Measurements from ENCODE around the gene DIS3L2.
"Not testable (repeated sequence)": the region's sequence is repeated elsewhere in the genome, so short reads cannot be mapped to it uniquely, and the experiment has no call there.

The DIS3L2 gene

DNA sequence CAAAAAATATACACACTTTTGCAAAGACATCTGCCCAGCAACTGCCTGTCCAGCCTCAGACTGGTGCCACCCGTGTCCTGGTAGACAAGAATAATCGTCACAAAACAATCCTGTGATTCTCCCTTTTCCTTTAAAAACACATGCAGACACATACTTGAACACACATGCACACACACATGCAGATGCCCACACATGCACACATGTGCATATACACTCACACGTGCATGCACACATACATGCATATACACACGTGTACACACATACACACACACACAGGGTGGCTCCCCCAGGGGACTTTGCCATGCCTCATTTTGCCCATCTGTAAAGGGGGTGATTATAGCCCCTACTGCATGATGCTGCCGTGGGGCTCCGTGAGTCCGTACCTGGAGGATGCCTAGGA lies 392.1 kb downstream of the DIS3L2 start:
- no peak for DNase-seq

DNA sequence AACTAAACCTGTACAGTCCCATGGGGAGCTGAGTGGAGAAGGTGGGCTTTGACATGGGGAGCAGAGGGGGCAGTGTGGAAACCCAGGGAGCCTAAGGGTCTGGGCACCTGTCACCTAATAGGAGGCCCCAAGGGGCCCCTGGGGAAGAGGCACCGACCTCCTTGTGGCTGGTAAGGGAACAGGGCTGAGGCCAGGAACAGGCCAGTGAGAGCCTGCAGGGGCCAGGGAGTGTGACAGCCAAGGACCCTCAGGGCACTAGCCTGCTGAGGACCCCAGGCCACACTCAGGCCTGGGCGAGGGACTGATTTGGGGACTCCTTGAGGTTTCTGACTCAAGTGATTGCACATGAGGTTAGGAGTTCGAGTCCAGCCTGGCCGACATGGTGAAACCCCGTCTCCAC lies 392.6 kb downstream of the DIS3L2 start:
- DNase-seq: no peak

DNA sequence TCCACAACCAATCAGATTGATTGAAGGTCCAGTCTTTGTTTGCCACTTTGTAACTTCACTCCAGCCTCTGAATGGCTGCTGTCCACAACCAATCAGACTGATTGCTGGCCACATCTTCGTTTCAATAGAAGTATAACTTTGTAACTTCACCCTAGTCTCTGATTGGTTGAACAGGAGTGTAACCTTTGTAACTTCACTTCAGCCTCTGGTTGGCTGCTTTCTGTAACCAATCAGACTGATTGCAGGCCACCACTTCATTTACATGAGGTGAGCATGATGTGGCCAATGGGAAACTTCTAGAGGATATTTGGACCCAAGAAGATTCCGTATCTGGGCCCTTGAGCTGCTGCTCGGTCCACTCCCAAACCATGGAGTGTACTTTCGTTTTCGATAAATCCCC lies 400.1 kb downstream of the DIS3L2 start:
- DNase-seq: no peak

DNA sequence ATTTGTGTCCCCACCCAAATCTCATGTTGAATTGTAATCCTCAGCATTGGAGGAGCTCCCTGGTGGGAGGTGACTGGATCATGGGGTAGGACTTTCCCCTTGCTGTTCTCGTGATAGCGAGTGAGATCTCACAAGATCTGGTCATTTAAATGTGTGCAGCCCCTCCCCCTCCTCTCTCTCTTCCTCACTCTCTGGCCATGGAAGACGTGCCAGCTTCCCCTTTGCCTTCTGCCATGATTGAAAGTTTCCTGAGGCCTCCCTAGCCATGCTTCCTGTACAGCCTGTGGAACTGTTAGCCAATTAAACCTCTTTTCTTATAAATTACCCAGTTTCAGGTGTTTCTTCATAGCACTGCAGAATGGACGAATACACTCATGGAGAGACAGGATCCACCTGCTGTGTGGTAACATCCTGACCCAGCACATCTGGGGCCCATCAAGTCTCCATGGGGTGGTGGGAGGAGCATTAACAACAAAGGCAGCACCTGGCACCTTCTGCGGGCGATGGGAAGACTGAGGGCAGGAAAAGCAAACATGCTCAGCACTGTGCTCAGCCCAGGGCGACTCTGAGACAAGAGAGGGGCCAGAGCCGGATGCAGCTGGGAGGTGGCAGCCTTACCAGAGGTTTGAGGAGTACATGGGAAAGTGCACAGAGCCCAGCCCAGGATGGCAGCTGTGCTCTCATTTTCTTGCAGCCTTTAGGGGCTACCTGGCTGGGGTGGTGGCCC lies 400.8 kb downstream of the DIS3L2 start:
- DNase-seq: no peak

DNA sequence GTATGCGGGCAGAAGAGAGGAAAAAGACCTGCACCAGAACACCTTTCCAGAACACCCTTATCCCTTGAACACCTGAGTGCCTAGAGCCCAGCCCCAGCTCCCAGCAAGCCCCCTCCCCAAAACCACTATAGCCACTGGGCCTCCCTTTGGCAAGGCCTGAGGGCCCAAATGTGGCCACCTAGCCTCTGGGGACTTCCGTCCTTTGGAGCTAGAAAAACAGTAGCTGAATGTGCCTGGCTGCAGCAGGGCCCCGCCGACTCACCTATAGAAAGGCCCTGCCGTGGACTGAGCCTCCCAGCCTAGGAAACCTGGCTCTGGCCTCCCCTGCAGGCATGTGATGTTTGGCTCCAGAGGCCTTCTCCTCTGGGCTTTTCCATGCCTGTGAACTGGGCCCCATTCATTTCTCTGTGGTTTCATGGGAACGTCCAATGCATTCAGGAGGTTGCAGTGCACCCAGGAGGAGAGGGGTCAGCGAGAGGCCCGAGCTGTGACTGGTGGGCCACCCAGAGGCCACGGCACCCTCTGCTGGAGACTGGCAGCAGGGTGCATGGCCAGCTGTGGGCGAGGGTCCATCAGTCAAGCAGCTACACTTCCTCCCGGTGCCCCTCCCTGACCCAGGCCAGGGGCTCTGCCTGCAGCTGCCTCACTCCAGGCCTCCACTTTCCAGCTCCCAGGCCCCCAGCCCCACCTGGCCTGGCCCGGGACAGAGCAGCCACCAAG lies 401.7 kb downstream of the DIS3L2 start:
- not testable (repeated sequence) for DNase-seq

DNA sequence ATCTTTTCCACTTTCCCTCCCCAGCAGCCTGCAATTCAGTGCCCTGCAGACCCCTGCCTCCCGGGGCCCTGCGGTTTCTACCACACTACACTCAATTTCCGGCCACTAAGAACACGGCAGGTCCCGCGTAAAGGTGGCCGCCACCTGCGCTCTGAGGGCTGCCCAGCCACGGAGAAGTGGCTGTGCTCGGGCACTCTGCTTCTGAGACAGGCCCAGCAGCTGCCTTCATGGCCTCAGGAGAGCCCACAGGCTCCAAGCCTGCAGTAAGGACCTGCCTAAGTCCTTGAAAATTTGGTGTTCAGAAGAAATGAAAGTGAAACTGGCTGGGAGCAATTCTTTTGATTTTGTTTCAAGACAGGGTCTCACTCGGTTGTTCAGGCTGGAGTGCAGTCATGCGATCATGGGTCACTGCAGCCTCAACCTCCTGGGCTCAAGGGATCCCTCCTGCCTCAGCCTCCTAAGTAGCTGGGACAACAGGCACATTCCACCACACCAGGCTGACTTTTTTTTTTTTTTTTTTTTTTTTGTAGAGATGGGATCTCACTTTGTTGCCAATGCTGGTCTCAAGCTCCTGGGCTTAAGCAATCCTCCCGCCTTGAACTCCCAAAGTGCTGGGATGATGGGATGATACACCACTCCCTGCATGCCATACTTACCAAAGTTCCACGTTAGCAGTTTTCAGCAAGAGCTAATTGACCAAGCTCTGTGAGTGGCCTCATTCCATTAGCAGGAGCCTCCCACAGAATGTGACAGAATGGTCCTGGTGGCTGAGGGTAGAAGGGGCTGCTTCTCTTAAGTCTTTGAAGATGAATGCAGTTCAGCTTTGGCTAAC lies 402.5 kb downstream of the DIS3L2 start:
- peak; percentile 20 for DNase-seq

DNA sequence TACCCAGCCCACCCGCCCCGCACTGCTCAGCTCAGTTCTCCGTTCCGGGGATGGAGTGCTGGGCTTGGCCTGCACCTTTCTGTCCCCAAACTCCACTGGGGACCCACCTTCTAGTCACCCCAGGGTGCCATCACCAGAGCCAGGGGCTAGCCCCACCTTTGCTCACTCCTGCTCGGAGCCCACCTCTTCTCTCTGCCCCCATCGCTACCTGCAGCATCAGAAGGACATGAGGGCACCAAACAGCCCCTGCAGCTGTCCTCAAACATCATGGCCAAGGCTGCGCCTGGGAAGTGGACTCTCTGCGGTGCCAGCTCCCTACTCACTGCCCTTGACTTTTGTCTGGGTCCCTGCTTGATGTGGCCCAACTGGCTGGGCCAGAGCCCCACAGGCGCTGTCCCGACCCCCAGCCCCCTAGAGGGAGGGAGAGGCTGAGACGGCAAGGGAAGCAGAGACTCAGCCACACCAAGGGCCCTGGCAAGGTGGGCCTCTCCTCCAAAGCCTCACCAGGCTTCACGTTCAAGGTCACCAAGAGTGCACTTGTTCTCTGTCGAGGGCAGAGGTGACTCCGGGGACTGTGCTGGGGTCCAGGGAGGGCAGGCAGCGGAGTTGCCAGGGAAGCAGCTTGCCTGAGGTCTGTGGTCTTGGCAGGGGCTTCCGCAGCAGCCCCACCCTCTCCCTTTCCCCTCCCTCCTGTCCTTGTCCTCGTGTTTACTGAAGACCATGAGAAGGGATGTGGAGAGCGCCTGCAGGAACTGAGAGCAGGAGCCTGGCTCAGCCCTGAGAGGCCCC lies 403.5 kb downstream of the DIS3L2 start:
- not testable (repeated sequence) for DNase-seq

DNA sequence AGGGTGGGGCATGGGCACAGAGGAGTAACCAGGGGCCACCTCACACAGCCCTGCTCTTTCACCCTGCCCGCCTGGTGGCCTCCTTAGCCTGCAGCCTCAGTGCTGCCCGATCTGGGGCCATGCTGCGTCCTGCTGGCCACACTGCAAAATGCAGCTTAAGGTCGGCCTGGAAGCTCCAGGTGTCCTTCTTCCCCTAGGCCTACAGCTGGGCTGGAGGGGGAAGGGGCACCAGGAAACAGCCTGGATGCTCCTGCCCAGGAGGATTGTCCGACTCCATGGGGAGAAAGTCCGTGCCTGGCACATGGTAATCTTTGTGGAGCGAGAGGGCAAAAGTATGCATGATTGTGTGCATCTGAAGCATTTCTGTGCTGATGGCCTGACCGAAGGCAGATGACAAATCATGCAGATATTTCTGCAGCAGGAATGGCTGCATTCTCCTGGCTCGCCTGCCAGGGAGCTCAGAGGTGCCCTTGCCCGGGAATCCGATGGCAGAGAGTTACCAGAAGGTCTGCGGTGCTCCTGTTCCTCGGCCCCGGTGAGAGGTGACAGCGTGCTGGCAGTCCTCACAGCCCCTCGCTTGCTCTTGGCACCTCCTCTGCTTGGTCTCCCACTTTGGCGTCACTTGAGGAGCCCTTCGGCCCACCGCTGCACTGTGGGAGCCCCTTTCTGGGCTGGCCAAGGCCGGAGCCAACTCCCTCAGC lies 404.3 kb downstream of the DIS3L2 start:
- DNase-seq: peak; percentile 43

DNA sequence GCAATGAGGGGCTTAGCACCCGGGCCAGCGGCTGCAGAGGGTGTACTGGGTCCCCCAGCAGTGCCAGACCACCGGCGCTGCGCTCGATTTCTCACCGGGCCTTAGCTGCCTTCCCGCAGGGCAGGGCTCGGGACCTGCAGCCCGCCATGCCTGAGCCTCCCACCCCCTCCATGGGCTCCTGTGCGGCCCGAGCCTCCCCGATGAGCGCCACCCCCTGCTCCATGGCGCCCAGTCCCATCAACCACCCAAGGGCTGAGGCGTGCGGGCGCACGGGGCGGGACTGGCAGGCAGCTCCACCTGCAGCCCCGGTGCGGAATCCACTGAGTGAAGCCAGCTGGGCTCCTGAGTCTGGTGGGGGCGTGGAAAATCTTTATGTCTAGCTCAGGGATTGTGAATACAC lies 404.9 kb downstream of the DIS3L2 start:
- not testable (repeated sequence) for DNase-seq

DNA sequence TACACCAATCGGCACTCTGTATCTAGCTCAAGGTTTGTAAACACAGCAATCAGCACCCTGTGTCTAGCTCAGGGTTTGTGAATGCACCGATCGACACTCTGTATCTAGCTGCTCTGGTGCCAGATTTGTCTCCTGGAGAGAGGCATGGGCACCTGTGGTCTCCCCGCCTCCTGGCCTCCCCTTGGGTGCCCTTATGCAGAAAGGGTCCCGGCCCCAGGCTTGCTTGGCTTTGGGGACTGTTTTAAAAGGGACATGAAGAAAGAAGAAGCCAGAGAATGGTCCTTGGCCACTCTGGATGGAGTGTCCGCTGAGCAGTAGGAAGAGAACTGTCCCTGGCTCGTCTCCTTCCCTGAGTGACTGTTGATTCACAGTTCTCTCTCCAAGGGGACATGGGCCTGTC lies 405.5 kb downstream of the DIS3L2 start:
- no peak for DNase-seq

DNA sequence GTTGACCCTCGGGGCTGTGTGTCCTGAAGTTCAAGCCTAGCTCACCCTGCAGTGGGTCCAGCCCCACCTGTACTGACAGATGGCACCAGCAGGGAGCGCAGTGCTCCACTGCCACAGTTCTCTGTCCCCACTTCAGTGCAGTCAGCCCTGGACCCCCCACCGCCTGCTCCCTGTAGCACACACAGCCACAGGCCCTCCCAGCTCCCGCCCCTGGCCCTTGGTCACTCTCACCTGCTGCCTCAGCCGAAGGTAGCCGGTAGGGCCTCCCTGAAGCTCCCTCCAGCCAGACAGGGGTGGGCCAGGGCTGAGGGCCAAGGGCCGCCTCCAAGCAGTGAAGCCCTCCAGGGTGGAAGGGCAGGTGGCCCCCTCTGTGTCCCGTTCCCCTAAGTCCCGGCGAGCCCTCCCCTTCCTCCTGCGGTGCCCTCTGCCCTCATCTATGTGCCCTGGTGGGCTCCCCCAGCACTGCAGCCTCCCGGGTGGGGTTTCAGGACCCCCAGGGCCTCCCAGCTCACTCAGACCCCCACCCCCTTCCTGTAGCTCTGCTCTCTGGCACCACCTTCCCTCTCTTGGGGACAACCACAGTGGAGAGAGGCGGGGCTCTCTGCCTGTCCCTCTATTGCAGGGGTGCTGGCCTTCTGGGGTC lies 406.2 kb downstream of the DIS3L2 start:
- DNase-seq: no peak

DNA sequence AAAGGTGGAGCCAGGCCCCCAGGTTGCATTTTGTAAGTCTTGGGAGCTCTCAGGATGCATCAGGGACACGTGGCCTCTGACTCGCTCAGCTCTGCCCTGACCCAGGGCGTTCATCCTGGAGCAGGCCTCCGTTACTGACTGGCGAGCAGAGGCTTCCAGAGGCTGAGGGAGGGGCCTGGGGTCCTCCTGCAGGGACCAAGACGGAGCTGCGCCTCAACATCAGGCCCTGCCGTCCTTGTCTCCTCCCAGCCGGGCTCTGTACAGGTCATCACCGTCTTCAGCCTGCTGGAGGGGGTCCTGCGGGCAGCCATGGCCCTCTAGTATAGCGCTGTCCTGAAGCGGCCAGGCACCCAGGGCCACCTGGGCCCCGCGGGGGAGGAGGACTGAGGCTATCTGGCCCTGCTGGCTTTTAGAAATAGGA lies 406.8 kb downstream of the DIS3L2 start:
- DNase-seq: no peak

DNA sequence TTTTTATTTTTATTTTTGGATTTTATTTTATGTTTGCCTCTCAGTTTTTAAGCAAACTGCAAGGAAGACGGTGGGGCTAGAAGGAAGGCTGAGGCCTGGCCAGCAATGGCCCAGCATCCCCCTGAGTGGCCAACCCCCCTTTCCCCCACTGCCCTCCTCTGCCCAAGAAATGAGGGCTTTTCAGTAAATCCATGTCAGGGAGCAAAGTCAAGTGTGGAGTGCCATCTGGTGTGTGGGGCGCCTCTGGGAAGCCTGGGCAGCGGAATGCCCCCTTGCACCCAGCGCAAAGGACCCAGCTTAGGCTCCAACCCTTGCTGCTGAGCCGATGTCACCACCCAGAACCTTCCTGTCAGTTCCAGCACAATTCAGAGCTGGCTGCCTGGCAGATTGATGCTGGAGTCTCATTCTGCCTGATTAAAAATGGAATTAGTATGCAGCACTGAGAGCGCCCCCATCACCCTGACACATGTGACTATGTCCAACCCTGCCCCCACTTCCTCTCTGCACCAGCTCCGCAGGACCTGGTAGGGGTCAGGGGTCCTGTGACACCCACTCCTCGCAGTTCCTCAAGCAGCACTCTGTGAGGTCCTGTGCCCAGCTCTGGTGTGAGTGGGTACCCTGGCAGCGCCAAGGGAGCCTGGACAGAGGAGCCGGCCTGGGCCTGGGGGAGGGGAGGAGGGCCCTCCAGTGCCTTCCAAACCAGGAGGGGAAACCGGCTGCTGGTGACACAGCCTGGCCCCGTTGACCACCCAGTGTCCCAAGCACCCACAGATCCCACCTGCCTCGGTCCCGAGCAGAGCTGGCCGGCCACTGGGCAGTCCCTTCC lies 407.8 kb downstream of the DIS3L2 start:
- no peak for DNase-seq

DNA sequence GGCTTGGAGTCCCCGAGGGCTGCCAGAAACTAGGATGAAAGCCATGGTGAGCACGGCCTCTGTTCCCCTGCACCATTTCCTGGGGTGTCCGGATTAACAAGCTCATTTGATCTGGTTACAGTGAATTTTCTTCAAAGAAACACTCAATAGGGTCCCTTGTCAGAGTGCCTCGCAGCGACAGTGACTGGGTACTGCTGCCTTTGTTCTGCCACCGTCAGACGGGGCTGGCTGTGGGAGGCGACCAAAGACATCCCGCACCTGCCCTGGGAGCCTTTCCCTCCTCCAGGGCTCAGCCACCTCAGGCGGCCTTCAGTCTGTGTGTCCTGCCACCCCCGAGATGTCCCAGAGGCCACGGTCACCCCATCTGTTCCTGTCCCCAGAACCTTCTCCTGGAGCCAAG lies 408.5 kb downstream of the DIS3L2 start:
- not testable (repeated sequence) for DNase-seq

DNA sequence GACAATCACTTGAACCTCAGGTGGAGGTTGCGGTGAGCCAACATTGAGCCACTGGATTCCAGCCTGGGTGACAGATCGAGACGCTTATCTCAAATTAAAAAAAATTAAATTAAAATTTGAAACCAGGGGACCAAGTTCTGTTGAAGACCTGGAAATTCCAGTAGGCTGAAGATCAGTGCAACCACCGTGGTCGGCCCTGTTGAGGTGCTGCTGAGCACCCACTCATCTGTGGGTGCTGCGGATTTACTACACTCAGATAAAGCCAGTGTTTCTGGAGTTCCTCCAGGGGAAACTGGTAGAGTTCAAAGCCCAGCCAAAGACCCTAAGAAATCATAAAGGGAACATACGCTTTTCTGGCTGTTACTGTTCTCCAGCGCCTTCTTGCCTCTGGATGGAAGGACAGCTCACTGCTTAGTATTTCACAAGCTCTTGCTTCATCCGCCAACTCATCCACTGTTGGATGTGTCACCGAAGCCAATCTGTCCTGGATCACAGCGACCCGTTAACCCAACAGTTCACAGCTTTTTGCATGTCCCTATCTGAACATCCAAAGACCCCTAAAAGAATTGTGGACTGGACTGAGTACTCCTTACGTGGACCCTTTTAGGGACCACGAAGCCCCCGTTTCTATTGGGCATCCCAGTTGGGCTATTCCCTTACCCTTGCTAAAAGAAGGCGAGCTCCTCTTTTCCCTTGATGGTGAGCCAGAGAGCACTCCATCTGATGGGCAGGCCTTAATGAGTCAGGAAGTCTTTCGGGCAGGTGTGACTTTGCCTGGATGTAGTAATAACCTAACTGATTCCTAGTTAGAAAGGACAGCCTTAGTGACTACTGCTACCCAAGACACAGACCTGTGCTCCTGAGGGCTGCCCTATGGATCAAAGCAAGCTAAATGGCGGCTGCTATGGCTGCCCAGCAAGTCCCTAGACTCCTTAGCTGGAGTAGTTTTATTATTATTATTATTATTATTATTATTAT lies 411.0 kb downstream of the DIS3L2 start:
- no peak for DNase-seq

DNA sequence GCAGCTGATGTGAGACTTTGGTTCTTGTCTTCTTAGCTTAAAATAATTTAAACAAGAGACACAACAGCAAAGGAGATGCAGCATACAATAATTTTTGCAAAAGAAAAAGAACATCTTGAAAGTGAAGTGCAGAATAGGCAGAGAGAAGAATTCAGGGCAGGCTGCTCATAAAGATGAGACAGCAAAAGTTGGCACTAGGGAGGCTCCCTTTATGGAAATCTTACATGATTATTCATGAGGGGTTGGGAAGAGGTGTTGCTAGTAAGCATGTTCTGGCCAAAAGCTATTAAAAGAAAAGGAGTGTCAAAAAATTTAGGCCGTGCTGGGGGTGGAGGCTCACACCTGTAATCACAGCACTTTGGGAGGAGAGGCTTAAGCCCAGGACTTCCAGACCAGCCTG lies 412.8 kb downstream of the DIS3L2 start:
- no peak for DNase-seq

DNA sequence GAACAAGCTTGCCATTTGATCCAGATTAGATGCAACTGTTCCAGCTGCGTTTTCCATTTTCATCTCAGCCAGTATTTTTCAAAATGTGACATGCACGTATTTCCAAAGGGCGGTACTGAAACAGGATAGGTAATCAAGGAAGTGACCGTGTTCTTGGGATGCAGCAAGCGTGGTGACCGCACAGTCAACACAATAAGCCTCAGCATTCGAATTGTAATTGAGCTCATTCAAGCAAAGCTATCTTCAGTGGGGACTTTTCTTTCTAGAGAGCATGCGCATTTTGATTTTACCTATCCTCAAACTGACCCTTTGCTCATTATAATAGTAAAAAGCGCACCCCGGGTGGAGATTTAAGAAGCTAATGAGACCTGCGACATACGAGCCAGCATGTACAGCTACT lies 413.7 kb downstream of the DIS3L2 start:
- DNase-seq: no peak

DNA sequence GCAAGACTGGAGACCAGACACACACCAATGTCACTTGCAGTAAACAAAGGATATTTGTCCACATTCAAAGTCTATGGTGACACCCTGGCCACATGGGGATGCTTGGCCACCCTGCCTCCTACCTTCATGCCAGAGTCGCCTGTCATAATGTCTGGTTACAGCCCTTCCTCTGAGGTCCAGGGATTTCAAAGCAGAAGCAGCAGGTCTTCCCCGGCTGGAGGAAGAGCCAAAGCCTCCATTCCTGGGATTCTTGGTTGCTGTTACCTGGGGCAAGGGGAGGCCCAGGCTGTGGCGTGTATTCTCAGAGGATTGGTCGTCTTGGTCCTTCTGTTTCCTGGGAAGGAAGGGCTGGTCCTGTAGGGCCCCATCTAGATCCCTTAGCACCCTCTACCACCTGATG lies 414.7 kb downstream of the DIS3L2 start:
- DNase-seq: no peak

DNA sequence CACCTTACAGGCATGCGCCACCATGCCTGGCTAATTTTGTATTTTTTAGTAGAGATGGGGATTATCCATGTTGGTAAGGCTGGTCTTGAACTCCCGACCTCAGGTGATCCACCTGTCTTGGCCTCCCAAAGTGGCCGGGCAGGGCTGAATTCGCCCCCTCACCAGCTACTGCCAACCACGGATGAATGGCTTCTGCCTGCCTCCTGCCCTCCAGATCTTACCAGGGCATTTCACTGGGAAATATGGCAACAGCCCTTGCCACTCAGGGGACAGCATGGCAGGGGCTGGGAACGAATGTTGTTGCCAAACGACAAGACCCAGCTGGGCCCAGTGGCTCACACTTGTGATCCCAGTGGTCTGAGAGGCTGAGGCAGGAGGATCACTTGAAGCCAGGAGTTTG lies 415.2 kb downstream of the DIS3L2 start:
- no peak for DNase-seq

DNA sequence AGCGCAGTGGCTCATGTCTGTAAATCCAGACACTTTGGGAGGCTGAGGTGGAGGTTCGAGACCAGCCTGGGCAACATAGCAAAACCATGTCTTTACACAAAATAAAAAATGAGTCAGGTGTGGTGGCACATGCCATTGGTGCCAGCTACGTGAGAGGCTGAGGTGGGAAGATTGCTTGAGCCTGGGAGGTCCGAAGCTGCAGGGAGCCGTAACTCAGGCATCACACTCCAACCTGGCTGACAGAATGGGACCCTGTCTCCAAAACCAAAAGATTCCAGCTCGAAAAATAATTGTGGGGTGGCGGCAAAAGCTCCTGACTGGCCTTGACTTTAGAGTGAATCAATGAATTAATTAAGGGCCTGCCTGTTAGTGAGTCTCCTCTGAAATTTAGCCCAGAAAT lies 415.8 kb downstream of the DIS3L2 start:
- DNase-seq: no peak

Data from hematopoietic multipotent progenitor cell treated with erythropoietin and hydrocortisone succinate and interleukin-3 and kit ligand, for 8 days (in vitro differentiated cells).